HEK293T (cell line): ENCODE data around the gene SKP1.

Experiments
- CTCF ChIA-PET: fragments of 350-600 bp; formaldehyde crosslinking; extraction: SDS; loops from one replicate; lab custom pipeline; 2021; ENCODE audit warnings: antibody characterized with exemption, inconsistent platforms; lab: Yijun Ruan, JAX
- POLR2A ChIA-PET: fragments of 350-600 bp; formaldehyde crosslinking; extraction: SDS; loops from one replicate; lab custom pipeline; 2020; ENCODE audit warnings: antibody characterized with exemption, inconsistent platforms; lab: Yijun Ruan, JAX
- DNase-seq: peaks from one replicate; pipeline ENCODE4 v3.0.0; 2012; ENCODE audit warnings: mixed read lengths; ENCODE audit errors: extremely low spot score
- ARNT ChIP-seq: fragments of 450-650 bp; IDR thresholded peaks from 2 replicates; pipeline ENCODE4 v1.6.1; 2017; ENCODE audit warnings: mild to moderate bottlenecking
- BHLHE40 ChIP-seq: fragments of 450-650 bp; IDR thresholded peaks from 2 replicates; pipeline ENCODE4 v1.6.1; 2016; ENCODE audit warnings: mild to moderate bottlenecking, moderate library complexity, borderline replicate concordance
- CTBP1 ChIP-seq: fragments of 450-650 bp; IDR thresholded peaks from 2 replicates; pipeline ENCODE4 v1.6.1; 2016; ENCODE audit warnings: borderline replicate concordance
- ELF4 ChIP-seq: fragments of 450-650 bp; IDR thresholded peaks from 2 replicates; pipeline ENCODE4 v1.6.1; 2017; ENCODE audit warnings: antibody characterized with exemption
- FOXA1 ChIP-seq: fragments of 450-650 bp; IDR thresholded peaks from 2 replicates; pipeline ENCODE4 v1.6.1; 2016; ENCODE audit warnings: mild to moderate bottlenecking
- FOXK2 ChIP-seq: fragments of 450-650 bp; IDR thresholded peaks from 2 replicates; pipeline ENCODE4 v1.6.1; 2016; ENCODE audit warnings: mild to moderate bottlenecking
- FOXM1 ChIP-seq: fragments of 450-650 bp; IDR thresholded peaks from 2 replicates; pipeline ENCODE4 v1.6.1; 2017; ENCODE audit warnings: mild to moderate bottlenecking, borderline replicate concordance
- HDGF ChIP-seq: fragments of 450-650 bp; IDR thresholded peaks from 2 replicates; pipeline ENCODE4 v1.6.1; 2017; ENCODE audit warnings: antibody characterized with exemption, borderline replicate concordance
- L3MBTL2 ChIP-seq: fragments of 450-650 bp; conservative IDR thresholded peaks from 2 replicates; pipeline ENCODE4 v1.6.1; 2016; ENCODE audit warnings: mild to moderate bottlenecking
- LEF1 ChIP-seq: fragments of 450-650 bp; IDR thresholded peaks from 2 replicates; pipeline ENCODE4 v1.6.1; 2017; ENCODE audit warnings: mild to moderate bottlenecking, borderline replicate concordance
- NFRKB ChIP-seq: fragments of 450-650 bp; IDR thresholded peaks from 2 replicates; pipeline ENCODE4 v1.6.1; 2016; ENCODE audit warnings: mild to moderate bottlenecking, moderate library complexity
- SP1 ChIP-seq: fragments of 450-650 bp; IDR thresholded peaks from 2 replicates; pipeline ENCODE4 v1.6.1; 2017
- SUZ12 ChIP-seq: fragments of 450-650 bp; IDR thresholded peaks from 2 replicates; pipeline ENCODE4 v1.6.1; 2016; ENCODE audit warnings: mild to moderate bottlenecking
- TARDBP ChIP-seq: fragments of 450-650 bp; IDR thresholded peaks from 2 replicates; pipeline ENCODE4 v1.6.1; 2016
- ZNF384 ChIP-seq: fragments of 450-650 bp; IDR thresholded peaks from 2 replicates; pipeline ENCODE4 v1.6.1; 2016
- TF ChIP-seq, protein P1 (sequence below): fragments of 450-650 bp; IDR thresholded peaks from 2 replicates; pipeline ENCODE4 v1.6.1; 2016

The SKP1 gene

DNA sequence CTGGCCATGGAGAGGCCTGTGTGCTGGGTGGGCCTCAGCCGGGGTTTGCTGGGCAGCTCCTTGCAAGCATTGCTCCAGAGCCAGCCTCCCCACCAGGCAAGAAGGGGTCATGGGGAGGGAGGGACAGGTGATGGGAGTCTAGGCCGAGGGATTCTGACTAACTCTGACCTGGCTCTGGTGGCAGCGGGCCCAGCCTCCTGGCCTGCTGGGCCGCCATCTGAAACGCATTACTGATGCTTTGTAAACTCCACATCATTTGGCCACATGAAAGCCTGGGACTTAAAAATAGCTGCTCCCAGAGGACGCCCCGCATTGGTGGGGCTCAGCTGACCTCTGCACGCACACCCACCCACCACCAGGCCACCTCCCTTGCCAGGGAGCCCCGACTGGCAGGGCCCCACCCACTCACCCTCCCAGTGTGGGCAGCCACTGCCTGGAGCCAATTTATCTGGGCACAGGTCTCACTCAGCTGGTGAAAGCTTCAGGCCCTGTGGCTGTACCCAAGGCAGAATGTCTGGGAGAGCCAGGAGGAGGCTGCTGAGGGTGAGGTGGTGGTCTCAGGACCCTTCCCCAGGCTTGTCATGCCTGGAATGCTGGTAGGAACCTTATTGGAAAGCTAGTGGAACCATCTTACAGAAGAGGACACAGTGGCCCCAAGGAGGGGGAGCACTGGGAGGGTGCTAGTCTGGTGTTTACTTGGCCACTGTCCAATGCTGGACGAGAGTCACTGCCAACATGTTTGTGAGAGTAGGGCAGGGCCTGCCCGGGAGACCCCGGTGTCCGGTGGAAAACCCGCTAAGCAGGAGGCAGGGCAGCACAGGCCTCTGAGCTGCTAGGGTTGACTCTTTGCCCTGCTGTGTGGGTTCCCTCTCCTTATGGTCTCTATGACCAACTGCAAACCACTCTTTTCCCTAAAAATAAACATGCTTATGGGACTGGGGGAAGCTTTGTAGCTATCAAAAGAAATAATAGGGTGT lies 51.4 kb downstream of the SKP1 start:
- POLR2A ChIA-PET, result no interaction called here
- CTCF ChIA-PET, result interaction anchor here (0.6 to 2.8 kb wide), 4 partner anchors 9 to 254 kb away, joined by 3 to 10 read pairs (median 4); no protein-coding TSS in a partner anchor
- TF ChIP-seq ARNT (no peak), LEF1 (no peak), ZNF384 (no peak), SP1 (no peak), NFRKB (no peak), FOXK2 (no peak), CTBP1 (no peak), SUZ12 (no peak), ELF4 (no peak), TARDBP (no peak), FOXM1 (no peak)
- TF ChIP-seq, protein P1, sequence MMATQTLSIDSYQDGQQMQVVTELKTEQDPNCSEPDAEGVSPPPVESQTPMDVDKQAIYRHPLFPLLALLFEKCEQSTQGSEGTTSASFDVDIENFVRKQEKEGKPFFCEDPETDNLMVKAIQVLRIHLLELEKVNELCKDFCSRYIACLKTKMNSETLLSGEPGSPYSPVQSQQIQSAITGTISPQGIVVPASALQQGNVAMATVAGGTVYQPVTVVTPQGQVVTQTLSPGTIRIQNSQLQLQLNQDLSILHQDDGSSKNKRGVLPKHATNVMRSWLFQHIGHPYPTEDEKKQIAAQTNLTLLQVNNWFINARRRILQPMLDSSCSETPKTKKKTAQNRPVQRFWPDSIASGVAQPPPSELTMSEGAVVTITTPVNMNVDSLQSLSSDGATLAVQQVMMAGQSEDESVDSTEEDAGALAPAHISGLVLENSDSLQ, result no peak
- DNase-seq, result no peak

- CTCF ChIA-PET, result interaction anchor here (0.6 to 2.8 kb wide), 3 partner anchors 16 to 254 kb away, joined by 3 to 10 read pairs (median 4); no protein-coding TSS in a partner anchor
- POLR2A ChIA-PET, result no interaction called here
- TF ChIP-seq FOXK2 (no peak), TARDBP (no peak), FOXA1 (no peak), ZNF384 (no peak), L3MBTL2 (no peak), FOXM1 (no peak), BHLHE40 (no peak), SUZ12 (no peak), ARNT (no peak), LEF1 (no peak), NFRKB (no peak), SP1 (no peak), ELF4 (no peak), CTBP1 (no peak), HDGF (no peak)
- TF ChIP-seq, protein P1, result no peak
- DNase-seq, result no peak
Observed at GRCh38 chr5:134124289-134125038, 52.3 kb downstream of the SKP1 start.

GRCh38 chr5:134123360-134123759 lies 53.4 kb downstream of the SKP1 start:
- ChIA-PET POLR2A (no interaction called here), CTCF (interaction anchor here (2.8 kb wide), 1 partner anchor 17 kb away, joined by 10 read pairs; no protein-coding TSS in a partner anchor)
- no peak for DNase-seq
- TF ChIP-seq CTBP1 (no peak), TARDBP (no peak)

DNA sequence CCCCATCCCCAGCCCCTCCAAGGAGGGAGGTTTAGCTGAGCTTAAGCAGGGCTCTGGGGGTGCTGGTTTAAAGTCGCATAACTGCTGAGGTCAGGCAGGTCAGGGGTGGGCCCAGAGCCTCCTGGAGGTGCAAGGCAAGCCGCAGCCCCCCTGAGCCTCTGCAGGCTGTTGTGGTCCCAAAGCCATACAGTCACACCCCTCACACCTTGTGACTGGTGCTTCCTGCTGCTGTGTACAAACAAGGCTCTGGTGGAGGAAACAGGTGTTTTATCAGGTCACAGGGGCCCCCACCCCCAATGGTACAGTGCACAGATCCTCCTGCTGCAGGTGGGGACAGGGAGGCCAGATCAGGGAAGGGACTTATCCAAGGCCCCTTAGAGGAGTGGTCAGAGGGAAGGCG lies 54.2 kb downstream of the SKP1 start:
- ChIA-PET CTCF (no interaction called here), POLR2A (no interaction called here)
- no peak for TF ChIP-seq FOXM1
- TF ChIP-seq LEF1, result no peak
- TF ChIP-seq ZNF384, result no peak
- TF ChIP-seq NFRKB, result no peak
- TF ChIP-seq SP1, result no peak
- no peak for TF ChIP-seq ELF4
- TF ChIP-seq TARDBP, result no peak
- TF ChIP-seq L3MBTL2, result no peak
- no peak for TF ChIP-seq HDGF
- no peak for TF ChIP-seq CTBP1
- no peak for TF ChIP-seq BHLHE40
- no peak for TF ChIP-seq FOXK2
- TF ChIP-seq SUZ12, result no peak
- no peak for TF ChIP-seq FOXA1
- TF ChIP-seq ARNT, result no peak
- TF ChIP-seq, protein P1, result no peak
- no peak for DNase-seq

GRCh38 chr5:134120386-134121138 lies 56.2 kb downstream of the SKP1 start:
- TF ChIP-seq FOXA1, result no peak
- TF ChIP-seq ARNT, result no peak
- TF ChIP-seq NFRKB, result no peak
- no peak for TF ChIP-seq L3MBTL2
- TF ChIP-seq TARDBP, result no peak
- TF ChIP-seq SUZ12, result no peak
- no peak for TF ChIP-seq FOXM1
- TF ChIP-seq ELF4, result no peak
- TF ChIP-seq, protein P1, result no peak
- TF ChIP-seq ZNF384, result no peak
- no peak for TF ChIP-seq LEF1
- no peak for TF ChIP-seq CTBP1
- TF ChIP-seq HDGF, result no peak
- no peak for TF ChIP-seq BHLHE40
- TF ChIP-seq FOXK2, result no peak
- no peak for TF ChIP-seq SP1
- POLR2A ChIA-PET, result no interaction called here
- DNase-seq, result no peak
- CTCF ChIA-PET, result interaction anchor here (0.7 kb wide), 1 partner anchor 19 kb away, joined by 3 read pairs; no protein-coding TSS in a partner anchor
